GM18858 (cell line): ENCODE measurements around the gene AK5.
"Not testable (repeated sequence)": the region's sequence is repeated elsewhere in the genome, so short reads cannot be mapped to it uniquely, and the experiment has no call there.

Experiments used
- ATAC-seq: cut with Tn5 transposase; IDR thresholded peaks from one replicate; pipeline ENCODE4 v1.9.1; 2021; ENCODE audit not compliant: unreplicated experiment

AK5 gene

DNA sequence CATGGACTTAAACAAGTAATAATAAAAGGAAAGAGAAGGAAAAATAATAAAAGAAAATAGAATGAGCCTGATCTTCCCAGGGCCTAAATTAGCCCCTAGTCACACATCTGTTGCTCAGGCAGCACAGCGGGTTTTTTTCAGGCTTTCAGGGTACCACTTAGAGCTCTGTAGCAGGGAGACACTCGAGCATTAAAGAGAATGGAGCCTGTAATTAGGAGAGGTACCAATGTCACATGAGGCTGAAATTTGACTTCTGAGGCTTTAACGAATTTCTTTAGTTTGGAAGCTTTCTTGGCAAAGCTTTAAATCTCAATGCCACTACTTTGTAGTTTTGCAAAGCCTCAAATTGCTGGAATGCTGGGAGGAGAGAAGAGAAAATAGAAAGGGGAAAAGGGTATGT lies 116.3 kb downstream of the AK5 start:
- ATAC-seq: no peak

DNA sequence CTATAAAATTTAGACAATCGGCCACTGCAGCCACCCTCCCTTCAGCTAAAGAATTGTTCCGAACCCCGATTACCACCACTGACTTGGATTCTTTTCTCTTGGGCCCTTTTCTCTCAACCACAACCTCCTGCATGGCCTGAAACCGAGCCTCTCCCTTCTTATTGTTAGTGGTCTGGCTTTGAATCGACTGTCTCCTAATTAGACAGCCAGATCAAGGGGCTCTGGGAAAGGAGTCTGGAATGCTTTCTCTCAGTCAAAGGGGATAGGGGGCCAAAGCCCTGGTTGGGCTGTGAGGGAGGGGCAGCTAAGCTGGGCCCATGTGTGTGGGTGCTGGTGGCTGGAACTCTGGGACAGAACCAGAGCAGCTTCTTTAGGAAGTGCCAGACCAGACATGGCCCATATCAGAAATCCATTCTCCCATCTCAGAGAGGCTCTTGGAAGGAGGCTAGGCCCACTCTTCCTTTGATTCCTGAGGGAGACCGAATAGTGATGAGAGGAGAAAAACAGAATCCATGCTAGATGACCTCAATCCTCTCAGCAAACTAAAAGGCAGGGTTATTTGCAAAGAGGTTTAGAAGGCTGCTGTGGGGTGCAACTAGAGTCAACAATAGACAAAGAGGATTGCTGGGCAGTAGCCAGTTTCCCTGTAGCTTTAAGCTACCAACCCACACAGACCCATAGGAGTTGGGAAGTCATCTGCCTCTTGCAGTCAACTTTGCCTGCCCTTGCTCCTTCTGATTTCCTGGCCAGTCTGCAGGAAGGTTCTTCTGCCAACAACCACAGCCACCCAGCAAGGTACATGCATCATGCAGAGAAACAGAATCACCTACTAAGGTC lies 117.6 kb downstream of the AK5 start:
- ATAC-seq: no peak

GRCh38 chr1:77400781-77401180 lies 119.0 kb downstream of the AK5 start:
- ATAC-seq: no peak

- ATAC-seq: no peak
Measured at GRCh38 chr1:77401384-77401783, 119.6 kb downstream of the AK5 start.

GRCh38 chr1:77405186-77405585 lies 123.4 kb downstream of the AK5 start:
- ATAC-seq: no peak

DNA sequence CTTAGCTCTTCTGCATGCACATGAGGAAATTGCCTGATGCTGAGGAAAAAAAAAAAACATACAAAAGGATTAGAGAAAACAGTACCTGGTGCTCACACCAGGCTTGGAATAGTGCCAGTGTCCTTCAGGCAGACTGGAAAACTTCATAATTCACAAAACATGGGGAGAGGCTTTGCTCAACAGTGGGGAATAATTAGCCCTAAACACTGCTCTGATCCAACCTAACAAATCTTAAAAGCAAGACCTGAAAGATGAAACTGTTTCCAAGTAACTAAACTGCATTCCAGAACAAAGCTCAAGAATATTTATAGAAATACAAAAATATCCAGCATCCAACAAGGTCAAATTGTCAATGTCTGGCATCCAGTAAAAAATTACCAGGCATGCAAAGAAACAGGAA lies 124.8 kb downstream of the AK5 start:
- no peak for ATAC-seq

DNA sequence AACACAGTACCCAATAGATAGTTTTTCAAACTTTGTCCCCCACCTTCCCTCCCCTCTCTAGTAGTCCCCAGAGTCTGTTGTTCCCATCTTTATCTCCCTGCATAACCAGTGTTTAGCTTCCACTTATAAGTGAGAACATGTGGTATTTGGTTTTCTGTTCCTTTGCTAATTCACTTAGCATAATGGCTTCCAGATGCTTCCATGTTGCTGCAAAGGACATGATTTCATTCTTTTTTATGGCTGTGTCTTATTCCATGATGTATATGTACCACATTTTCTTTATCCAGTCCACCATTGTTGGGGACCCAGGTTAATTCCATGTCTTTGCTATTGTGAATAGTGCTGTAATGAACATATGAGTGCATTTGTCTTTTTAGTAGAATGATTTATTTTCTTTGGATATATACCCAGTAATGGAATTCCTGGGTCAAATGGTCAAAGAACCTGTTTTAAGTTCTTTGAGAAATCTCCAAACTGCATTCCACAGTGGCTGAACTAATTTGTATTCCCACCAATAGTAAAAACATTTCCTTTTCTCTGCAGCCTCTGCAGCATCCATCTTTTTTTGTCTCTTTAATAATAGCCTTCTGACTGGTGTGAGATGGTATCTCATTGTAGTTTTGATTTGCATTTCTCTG lies 126.0 kb downstream of the AK5 start:
- ATAC-seq: no peak

- ATAC-seq: not testable (repeated sequence)
Measured at GRCh38 chr1:77408933-77409332, 127.1 kb downstream of the AK5 start.

- no peak for ATAC-seq
Measured at GRCh38 chr1:77412069-77412819, 130.4 kb downstream of the AK5 start.

- peak; percentile 28 for ATAC-seq
Measured at GRCh38 chr1:77412820-77413530, 131.2 kb downstream of the AK5 start.

- peak; percentile 79 for ATAC-seq
Measured at GRCh38 chr1:77413541-77414335, 131.9 kb downstream of the AK5 start.

DNA sequence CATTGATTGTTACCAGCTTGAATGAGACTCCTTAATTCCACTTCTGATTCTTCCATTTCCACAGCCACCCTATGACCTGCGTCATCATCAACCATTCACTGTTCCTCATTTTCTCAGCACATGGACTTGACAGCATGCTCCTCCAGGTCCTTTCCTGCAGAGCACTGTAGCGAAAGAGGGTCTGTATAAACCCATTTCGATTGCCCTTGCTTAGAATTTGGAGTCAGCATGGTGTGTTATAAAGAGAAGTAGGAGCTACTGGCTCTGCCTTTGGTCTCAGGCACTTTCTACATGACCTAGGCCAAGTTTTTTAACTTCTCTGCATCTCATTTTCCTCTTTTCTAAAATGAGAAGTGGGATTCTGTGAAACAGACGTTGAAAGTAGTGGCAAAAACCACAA lies 133.8 kb downstream of the AK5 start:
- no peak for ATAC-seq

GRCh38 chr1:77416692-77417450 lies 135.1 kb downstream of the AK5 start:
- no peak for ATAC-seq

DNA sequence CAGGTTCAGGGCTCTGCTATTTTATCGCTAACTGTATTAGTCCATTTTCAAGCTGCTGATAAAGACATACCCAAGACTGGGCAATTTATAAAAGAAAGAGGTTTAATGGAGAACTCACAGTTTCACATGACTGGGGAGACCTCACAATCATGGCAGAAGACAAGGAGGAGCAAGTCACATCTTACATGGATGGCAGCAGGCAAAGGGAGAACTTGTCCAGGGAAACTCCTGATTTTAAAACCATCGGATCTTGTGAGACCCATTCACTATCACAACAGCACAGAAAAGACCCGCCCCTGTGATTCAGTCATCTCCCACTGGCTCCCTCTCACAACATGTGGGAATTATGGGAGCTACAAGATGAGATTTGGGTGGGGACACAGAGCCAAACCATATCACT lies 136.2 kb downstream of the AK5 start:
- ATAC-seq: not testable (repeated sequence)

GRCh38 chr1:77421504-77422233 lies 139.8 kb downstream of the AK5 start:
- ATAC-seq: no peak

DNA sequence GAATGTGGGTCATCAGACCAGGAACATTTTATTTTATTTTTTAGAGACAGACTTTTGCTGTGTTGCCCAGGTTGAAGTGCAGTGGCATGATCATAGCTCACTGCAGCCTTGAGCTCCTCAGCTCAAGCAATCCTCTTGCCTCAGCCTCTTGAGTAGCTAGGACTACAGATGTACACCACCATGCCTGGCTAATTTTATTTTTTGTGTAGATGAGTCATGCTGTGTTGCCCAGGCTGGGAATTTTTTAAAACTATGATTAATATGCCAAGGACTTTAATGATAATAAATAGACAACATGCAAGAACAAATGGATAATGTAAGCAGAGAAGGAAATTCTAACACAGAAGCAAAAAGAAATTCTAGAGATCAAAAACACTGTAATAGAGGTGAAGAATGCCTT lies 142.4 kb downstream of the AK5 start:
- ATAC-seq: no peak

- ATAC-seq: no peak
Measured at GRCh38 chr1:77428068-77428467, 146.2 kb downstream of the AK5 start.

GRCh38 chr1:77430966-77431690 lies 149.3 kb downstream of the AK5 start:
- ATAC-seq: no peak
